Spinal cord (tissue), 10 donors: ENCODE measurements around the gene SDR42E1. TPM values are rescaled to one million over a fixed set of nuclear protein-coding genes. Genes with fewer than 3 reads are reported as not detected.
A peak's percentile ranks its signal among the peaks of the same experiment; 100 is the strongest.
"Not testable (repeated sequence)": the region's sequence is repeated elsewhere in the genome, so short reads cannot be mapped to it uniquely, and the experiment has no call there.

Source experiments
- DNase-seq, 6 donors: peaks; one replicate each; pipeline versions ENCODE4 v3.0.0 to v3.0.0-alpha.2; 2013 to 2015; ENCODE audit warnings: low spot score in 6 of 6, low read depth in 4 of 6
- H3K27ac ChIP-seq: one replicate; pipeline ENCODE4 v1.5.1; 2013; ENCODE audit warnings: low read depth, low read length, control low read depth
- H3K27me3 ChIP-seq: one replicate; pipeline ENCODE4 v1.6.1; 2013; ENCODE audit warnings: low read length; ENCODE audit not compliant: control insufficient read depth, insufficient read depth
- H3K36me3 ChIP-seq: one replicate; pipeline ENCODE4 v1.6.1; 2013; ENCODE audit warnings: low read length; ENCODE audit not compliant: control insufficient read depth, insufficient read depth
- H3K4me1 ChIP-seq: one replicate; pipeline ENCODE4 v1.6.1; 2013; ENCODE audit warnings: low read length; ENCODE audit not compliant: control insufficient read depth, insufficient read depth
- H3K4me3 ChIP-seq: one replicate; pipeline ENCODE4 v1.5.1; 2013; ENCODE audit warnings: low read depth, low read length, control low read depth
- H3K9me3 ChIP-seq: one replicate; pipeline ENCODE4 v1.6.1; 2013; ENCODE audit warnings: low read length; ENCODE audit not compliant: control insufficient read depth, insufficient read depth
- WGBS: methylation state at CpG from one replicate; pipeline ENCODE4 v1.1.5; 2013; ENCODE audit warnings: missing lambda C conversion rate; ENCODE audit not compliant: insufficient coverage; 5-methylcytosine and 5-hydroxymethylcytosine counted together
- polyA plus RNA-seq, 2 donors: library from polyadenylated mRNA; unstranded; fragments of 120-200 nt; gene quantifications; one replicate each; pipeline ENCODE4 v1.2.1, GENCODE V29; 2013; ENCODE audit not compliant: insufficient read length in 2 of 2
- total RNA-seq, 2 donors: library from RNA; depleted of rRNA in 1 of 2; stranded (reverse); fragments of 120-200 nt in 1 of 2; fragments of >200 nt in 1 of 2; gene quantifications; one replicate each; pipeline versions ENCODE4 v1.2.3 to v1.2.4, GENCODE V29; 2013 to 2014
- donor health status: healthy.

SDR42E1 gene
- total and polyA plus RNA-seq, 4 donors, result 0.48 to 1.4 (median 1.00) TPM

DNA sequence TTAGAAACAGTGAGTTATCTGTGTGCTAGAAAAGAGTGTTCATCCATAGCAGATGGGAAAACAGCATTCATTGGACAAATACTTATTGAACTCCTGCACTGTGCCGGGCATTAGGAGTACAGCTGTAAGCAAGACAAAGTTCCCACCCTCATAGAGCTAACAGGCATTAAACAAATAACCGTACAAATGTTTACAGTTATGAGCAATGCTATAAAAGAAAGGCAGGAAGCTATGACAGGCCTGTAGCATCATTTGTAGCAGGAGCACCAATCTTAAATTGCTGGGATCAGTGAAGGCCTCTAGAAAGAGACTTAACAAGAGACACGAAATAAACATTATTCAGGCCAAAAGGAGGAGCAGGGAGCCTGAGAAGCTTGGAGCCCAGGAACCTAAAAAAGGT lies 15.6 kb downstream of the SDR42E1 start:
- WGBS, result 100% methylated on average over 1 of the region's 3 CpGs
- Histone ChIP-seq H3K4me1 (peaks cover 7% of the 10 kb centered on the region), H3K27me3 (no peaks in the 10 kb centered on the region), H3K4me3 (no peak overlapping the region), H3K36me3 (no peaks in the 10 kb centered on the region), H3K27ac (no peak overlapping the region), H3K9me3 (no peaks in the 10 kb centered on the region)
- DNase-seq, result peak in 1 of 6 donors; percentile 19

GRCh38 chr16:81994485-81994884 lies 16.8 kb downstream of the SDR42E1 start:
- H3K9me3 ChIP-seq, result no peaks in the 10 kb centered on the region
- H3K27ac ChIP-seq, result no peak overlapping the region
- no peak overlapping the region for H3K4me3 ChIP-seq
- H3K36me3 ChIP-seq, result no peaks in the 10 kb centered on the region
- no peaks in the 10 kb centered on the region for H3K27me3 ChIP-seq
- 43% methylated on average over 1 of the region's 5 CpGs for WGBS
- no peak for DNase-seq
- peaks cover 7% of the 10 kb centered on the region for H3K4me1 ChIP-seq

- Histone ChIP-seq H3K27me3 (no peaks in the 10 kb centered on the region), H3K36me3 (no peaks in the 10 kb centered on the region), H3K4me3 (no peak overlapping the region), H3K4me1 (peaks cover 7% of the 10 kb centered on the region), H3K9me3 (no peaks in the 10 kb centered on the region), H3K27ac (no peak overlapping the region)
- WGBS, result 51% methylated on average over 3 of the region's 3 CpGs
- peak; percentile 32 to 79 (median 62) for DNase-seq
Observed at GRCh38 chr16:81992859-81993258, 18.4 kb downstream of the SDR42E1 start.

- Histone ChIP-seq H3K27me3 (no peaks in the 10 kb centered on the region), H3K4me1 (no peaks in the 10 kb centered on the region), H3K27ac (no peak overlapping the region), H3K4me3 (no peak overlapping the region), H3K9me3 (no peaks in the 10 kb centered on the region), H3K36me3 (no peaks in the 10 kb centered on the region)
- no peak for DNase-seq
- 100% methylated on average over 2 of the region's 5 CpGs for WGBS
Observed at GRCh38 chr16:81987706-81988105, 23.6 kb downstream of the SDR42E1 start.

DNA sequence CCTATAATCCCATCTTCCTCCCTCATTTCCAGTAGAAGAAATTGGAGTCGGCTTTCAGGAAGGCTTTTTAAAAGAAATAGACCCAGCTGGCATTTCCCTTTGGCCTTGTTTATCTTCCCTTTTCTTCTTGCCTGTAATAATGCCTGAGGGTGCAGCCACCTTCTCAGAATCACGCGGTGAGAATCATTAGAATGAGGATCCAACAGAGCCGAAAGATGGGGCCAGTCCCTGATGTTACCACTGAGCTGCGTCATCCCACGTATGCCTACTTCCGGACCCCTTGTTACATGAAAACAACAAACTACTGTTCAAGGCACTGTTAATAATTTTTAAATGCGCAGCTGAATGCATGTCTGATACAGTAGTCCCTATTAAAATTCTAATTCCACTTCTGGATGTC lies 24.1 kb downstream of the SDR42E1 start:
- H3K9me3 ChIP-seq, result no peaks in the 10 kb centered on the region
- H3K36me3 ChIP-seq, result no peaks in the 10 kb centered on the region
- H3K27me3 ChIP-seq, result no peaks in the 10 kb centered on the region
- no peak overlapping the region for H3K27ac ChIP-seq
- WGBS, result 84% methylated on average over 6 of the region's 8 CpGs
- no peak overlapping the region for H3K4me3 ChIP-seq
- H3K4me1 ChIP-seq, result no peaks in the 10 kb centered on the region
- DNase-seq, result no peak

- not testable (repeated sequence) for H3K4me3 ChIP-seq, H3K4me1 ChIP-seq, H3K9me3 ChIP-seq, H3K36me3 ChIP-seq, DNase-seq, H3K27ac ChIP-seq, H3K27me3 ChIP-seq
- 91% methylated on average over 19 of the region's 26 CpGs for WGBS
Observed at GRCh38 chr16:81977335-81977942, 33.8 kb downstream of the SDR42E1 start.

DNA sequence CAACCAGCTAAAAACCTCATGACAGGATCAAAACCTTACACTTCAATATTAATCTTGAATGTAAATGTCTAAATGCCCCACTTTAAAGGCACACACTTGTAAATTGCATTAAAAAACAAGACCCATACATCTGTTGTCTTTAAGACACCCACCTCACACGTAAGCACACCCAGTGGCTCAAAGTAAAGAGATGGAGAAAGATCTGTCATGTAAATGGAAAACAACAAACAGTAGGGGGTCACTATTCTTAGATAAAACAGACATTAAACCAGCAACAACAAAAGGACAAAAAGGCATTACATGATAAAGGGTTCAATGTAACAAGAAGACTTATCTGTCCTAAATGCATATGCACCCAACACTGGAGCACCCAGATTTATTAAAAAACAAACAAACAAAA lies 35.6 kb downstream of the SDR42E1 start:
- H3K4me3 ChIP-seq, result no peak overlapping the region
- H3K36me3 ChIP-seq, result no peaks in the 10 kb centered on the region
- WGBS, result no CpG with 5 or more reads among the region's 1 CpG
- H3K9me3 ChIP-seq, result peaks cover 13% of the 10 kb centered on the region
- DNase-seq, result no peak
- H3K27ac ChIP-seq, result no peak overlapping the region
- H3K4me1 ChIP-seq, result no peaks in the 10 kb centered on the region
- H3K27me3 ChIP-seq, result no peaks in the 10 kb centered on the region

DNA sequence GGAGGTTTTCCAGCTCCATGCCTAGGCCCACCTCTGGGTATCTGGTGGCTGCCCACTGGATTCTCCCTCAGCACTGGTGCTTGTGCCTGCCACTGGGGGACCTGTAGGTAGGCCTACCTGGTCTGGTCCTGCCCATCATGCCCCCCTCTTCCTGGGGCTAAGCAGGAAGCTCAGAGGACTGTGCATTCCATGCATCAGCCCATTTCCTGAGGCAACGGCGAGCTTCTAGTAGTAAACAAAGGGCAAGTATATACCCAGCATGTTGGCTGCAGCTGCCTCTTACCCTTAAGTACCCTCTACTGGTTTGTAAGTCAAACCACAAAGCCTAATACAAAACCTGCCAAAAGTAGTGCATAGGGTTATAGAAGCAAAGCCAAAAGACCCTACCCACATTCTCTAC lies 37.5 kb downstream of the SDR42E1 start:
- Histone ChIP-seq H3K27ac (no peak overlapping the region), H3K4me1 (no peaks in the 10 kb centered on the region), H3K36me3 (no peaks in the 10 kb centered on the region), H3K4me3 (no peak overlapping the region), H3K27me3 (no peaks in the 10 kb centered on the region), H3K9me3 (peaks cover 13% of the 10 kb centered on the region)
- WGBS, result 61% methylated on average over 2 of the region's 2 CpGs
- no peak for DNase-seq

- WGBS, result no CpG with 5 or more reads among the region's 1 CpG
- no peak overlapping the region for H3K4me3 ChIP-seq
- DNase-seq, result no peak
- H3K4me1 ChIP-seq, result no peaks in the 10 kb centered on the region
- peaks cover 13% of the 10 kb centered on the region for H3K9me3 ChIP-seq
- H3K27me3 ChIP-seq, result no peaks in the 10 kb centered on the region
- H3K27ac ChIP-seq, result no peak overlapping the region
- no peaks in the 10 kb centered on the region for H3K36me3 ChIP-seq
Observed at GRCh38 chr16:81971853-81972252, 39.4 kb downstream of the SDR42E1 start.

- Histone ChIP-seq H3K9me3 (peaks cover 8% of the 10 kb centered on the region), H3K4me3 (no peak overlapping the region), H3K27me3 (no peaks in the 10 kb centered on the region), H3K36me3 (no peaks in the 10 kb centered on the region), H3K4me1 (no peaks in the 10 kb centered on the region), H3K27ac (no peak overlapping the region)
- DNase-seq, result no peak
- no CpG with 5 or more reads among the region's 5 CpGs for WGBS
Observed at GRCh38 chr16:81967358-81967757, 43.9 kb downstream of the SDR42E1 start.
